HG02938 (cell line): ENCODE results near the gene MOSPD2.

Source experiments
- ATAC-seq: cut with Tn5 transposase; IDR thresholded peaks from one replicate; pipeline ENCODE4 v1.9.1; 2021; ENCODE audit warnings: mild to moderate bottlenecking, moderate library complexity; ENCODE audit not compliant: unreplicated experiment

The MOSPD2 gene

DNA sequence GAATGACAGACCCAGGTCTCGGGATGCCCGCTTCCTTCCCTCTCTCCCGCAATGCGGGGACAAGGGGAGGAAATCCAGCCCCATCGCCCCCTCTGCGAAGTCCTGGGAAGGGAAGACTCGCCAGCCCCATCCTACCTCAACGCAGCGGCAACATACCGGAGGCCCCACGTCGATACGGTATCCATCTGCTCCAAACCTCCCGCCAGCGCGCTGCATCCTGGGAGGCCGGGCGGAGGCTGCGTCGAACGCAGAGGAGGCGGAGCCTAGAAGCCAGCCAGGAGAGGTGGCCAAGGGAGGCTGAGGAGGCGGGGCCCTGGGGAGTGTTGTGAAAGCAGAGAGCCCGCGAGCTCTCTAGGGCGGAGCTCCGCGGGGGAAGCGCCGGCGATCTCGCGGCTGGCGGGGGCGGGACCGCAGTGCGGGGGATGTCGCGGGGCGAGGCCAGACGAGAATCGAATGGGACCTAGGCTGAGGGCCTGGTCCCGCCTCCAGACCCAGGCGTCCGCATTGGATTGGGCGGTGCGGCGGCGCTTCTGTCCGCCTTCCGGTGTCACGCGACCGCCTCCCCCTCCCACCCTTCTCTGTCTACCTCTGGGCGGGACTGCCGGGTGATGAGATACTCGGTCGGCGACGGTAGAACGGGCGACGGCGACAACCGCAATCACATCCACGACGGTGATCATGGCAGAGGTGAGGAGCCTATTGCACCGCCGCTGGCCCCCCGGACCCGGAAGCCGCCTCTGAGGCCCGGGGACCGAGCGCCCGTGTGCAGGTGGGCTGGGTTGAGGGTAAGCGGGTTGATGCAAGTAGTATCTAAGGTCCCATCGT is at the start of gene MOSPD2, which contains the start of gene FANCB:
MOSPD2 (plus strand) TSS at position 571 of the 825 bp plus-strand sequence; CDS start at position 679, 108 bp downstream.
FANCB (minus strand) TSS at position 219 of the 825 bp plus-strand sequence. CDS start 7,559 bp downstream, outside the sequence.
- ATAC-seq: peak; percentile 91

DNA sequence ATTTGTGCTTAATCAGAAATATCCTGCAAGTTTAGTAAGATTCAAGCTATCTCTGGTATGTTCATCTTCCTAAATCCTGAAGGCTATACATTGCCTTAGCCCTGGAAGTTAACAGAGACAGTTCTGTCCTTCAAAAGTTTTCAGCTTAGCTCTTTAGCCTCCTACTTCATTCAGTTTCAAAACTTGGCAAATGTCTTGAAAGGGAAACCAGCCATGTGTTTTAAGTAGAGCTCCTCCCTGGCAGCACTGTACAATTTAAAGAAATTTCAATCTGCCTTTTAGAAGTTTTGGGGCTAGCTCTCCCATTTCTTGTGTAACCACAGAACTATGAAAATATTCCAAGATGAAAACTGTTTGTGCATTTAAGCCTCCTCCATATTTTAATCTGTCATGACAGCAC is 47.4 kb upstream of the MOSPD2 start:
- no peak for ATAC-seq

- no peak for ATAC-seq
These were observed 46.9 kb upstream of the MOSPD2 start for GRCh38 chrX:14826319-14826718.

DNA sequence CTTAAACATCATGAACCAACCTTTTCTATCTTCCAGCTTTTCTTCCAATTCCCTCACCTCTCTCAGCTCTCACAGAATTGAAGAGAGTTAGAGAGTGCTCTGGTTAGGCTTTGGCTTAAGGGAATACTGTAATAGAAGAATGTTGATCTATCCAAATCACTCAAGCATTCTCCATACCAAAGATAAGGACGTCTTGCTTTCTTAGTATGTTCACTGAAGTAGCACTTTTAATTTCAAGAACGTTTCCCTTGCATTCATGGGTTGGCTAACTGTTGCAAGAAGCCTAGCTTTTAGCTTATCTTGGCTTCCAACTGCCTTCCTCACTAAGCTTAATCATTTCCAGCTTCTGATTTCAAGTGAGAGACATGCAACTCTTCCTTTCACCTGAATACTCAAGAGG is 43.6 kb upstream of the MOSPD2 start:
- no peak for ATAC-seq

- ATAC-seq: no peak
These were observed 41.1 kb upstream of the MOSPD2 start for GRCh38 chrX:14832151-14832550.

DNA sequence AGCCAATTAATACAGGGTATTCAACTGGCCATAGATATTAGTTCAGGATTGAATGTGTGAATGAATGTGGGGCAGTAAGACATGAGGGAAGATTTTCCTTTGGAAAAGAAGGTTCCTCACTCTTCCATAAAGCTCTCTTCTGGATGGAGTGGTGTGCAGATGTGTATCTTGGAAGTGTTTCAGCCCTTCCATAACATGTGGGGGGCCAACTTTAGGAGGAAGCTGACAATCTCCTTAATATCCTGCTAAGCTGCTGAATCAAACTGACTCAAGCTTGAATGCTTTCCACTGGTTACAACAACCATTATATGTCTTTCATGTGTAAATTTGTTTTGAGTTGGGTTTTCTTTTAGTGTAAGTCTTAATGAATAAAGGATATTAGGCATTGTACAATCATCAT is 40.6 kb upstream of the MOSPD2 start:
- no peak for ATAC-seq

DNA sequence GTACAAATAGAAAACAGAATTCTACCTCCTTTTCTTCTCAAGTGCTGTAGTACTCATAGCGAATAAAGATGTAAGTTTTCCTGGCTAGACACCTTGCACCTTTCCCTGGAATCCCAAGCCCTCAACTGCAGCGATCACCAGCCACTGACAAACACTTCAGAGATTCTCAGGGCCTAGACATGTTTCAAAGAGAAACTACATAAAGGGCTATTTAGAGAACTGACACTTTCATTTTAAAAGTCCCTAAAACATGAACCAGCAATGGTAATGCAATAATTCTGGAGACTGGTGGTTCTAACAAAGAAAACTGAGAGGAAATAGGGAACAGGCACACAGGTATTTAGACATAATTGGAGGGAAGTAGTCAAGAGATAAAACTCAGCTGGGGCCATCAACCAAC is 36.1 kb upstream of the MOSPD2 start:
- ATAC-seq: no peak

DNA sequence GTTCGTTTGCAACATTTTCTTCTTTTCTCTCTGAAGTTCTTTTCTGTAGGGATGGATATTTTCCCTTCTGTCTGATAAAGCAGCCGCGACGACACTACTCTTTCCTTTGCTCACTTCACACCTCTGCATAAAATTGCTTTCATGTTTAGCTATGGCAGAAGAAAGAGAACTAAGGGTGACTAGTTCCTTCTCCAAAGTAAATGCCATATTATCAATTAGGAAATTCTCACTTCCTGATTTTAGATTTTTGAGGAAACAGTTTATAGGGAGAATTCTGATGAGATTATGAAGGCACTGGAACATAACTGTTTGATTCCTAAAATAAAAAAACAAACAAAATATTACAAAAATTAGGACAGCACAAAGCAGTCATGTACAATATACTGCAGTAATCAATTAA is 29.6 kb upstream of the MOSPD2 start:
- no peak for ATAC-seq

DNA sequence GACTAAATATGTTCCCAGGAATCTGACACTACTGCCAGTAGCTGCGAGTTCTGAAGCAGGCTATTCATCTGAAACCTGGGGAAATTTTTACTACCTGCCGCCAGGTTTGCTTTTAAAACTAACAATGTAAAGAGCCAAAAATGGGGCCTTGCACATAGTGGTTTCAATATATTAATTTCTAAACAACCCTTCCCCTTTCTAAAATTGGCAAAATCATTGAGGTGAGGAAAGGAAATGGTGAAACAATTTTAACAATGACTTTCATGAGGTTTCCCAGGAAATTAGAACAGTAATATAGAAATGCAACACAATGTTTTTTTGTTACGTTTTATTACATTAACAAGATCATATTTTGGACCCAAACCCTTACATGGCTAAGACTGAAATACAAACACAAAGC is 21.7 kb upstream of the MOSPD2 start:
- no peak for ATAC-seq

GRCh38 chrX:14864631-14865030 is 8.6 kb upstream of the MOSPD2 start:
- no peak for ATAC-seq

DNA sequence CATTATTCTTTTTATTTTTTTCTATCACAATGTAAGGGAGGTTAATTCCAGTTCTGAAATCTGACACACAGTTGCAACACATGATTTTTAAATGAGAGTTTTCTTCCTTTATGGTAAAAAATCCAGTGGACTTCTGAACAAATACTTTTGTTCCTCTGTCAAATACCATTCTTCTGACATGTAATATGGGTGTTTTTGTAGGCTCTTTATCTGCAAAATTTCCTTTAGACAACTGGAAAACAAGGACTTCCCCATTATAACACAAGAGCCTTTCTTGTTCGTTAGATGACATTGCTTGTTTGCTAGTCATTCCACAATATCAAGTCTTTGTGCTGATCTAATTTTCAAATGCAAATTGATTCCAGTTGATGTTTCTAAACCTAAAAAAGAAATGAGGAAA is 8.0 kb upstream of the MOSPD2 start:
- no peak for ATAC-seq

GRCh38 chrX:14871767-14872166 is 1.5 kb upstream of the MOSPD2 start:
- no peak for ATAC-seq

DNA sequence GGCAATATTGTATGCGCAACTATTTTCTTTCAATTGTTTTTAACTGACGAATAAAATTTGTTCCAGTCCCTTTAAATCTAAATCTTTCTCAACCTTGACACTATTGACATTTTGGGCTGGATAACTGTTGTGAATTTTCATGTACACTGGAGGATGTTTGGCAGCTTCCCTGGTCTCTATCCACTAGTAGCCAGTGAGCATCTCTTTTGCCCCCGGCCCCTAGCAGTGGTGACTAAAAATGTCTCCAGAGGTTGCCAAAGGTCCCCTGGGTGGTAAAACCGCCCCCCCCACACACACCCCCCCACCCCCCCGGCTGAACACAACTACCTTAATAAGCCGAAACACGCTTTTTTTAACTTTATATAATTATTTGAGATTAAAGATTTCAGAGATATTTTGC is 866 bp upstream of the MOSPD2 start:
- no peak for ATAC-seq

DNA sequence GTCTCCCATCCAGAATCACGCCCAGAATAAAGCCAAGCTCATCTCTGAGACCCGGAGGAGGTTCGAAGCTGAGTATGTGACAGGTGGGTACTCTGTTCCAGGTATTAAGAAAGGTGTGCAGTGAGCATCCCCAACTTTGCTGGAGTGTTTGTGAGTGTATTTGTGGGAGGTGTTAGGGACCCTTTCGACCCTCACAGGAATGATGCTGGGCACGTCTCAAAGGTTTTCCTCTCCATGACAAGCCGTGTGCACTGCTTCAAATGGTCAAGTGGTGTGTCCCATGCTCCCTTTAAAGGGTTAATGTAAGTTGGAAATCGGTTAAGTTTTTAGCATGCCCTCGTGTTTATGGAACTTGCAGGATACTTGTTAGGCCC is 442 bp downstream of the MOSPD2 start:
- ATAC-seq: no peak

GRCh38 chrX:14875624-14876023 is 2.4 kb downstream of the MOSPD2 start:
- no peak for ATAC-seq

DNA sequence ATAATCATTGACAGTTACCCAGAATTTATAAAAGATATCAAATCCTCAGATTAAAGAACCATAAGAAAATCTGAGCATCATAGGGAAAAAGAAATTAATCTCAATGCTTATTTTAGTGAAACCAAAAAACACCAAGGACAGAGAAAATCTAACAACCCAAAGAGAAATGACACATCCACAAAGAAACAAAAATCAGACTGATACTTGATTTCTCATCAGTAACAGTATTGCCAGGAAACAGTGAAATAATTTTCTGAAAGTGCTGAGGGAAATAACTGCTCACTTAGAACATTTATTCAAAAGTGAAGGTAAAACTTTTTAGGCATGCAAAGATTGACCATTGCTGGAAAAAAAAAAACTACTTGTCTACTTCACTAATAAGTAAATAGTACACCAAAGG is 10.6 kb downstream of the MOSPD2 start:
- ATAC-seq: no peak

DNA sequence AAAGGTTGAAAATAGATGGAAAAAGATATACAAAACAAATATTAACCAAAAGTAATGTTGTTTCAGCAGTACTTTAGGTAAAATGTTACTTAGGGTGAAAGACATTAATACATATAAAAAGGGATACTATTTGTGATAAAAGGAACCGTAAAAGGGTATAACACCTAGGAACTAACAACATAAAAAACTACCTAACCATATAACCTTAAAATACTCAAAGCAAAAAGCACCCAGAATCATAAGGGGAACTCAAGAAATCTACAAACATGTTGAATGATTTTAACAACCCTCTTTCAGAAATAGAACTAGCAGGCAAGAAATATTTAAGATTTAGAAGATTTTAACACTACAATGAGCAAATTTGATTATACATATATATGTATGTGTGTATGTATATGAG is 11.5 kb downstream of the MOSPD2 start:
- no peak for ATAC-seq

DNA sequence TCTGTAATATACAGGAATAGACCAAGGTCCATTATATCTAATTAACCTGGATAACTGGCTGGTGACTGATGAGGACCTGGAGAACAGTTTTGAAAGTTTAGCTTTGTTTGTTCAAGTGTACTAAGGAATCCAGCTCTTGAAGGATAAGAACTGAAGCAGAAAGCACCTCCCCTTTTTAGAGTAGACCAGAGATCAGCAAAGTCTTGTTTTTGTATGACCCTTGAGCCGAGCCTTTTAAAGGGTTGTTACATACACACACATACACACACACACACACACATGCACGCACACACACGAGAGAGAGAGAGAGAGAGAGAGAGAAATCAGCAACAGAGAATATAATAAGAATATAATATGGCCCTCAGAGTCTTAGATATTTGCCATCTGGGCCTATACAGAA is 13.0 kb downstream of the MOSPD2 start:
- no peak for ATAC-seq

- no peak for ATAC-seq
These were observed 23.1 kb downstream of the MOSPD2 start for GRCh38 chrX:14896273-14896672.

DNA sequence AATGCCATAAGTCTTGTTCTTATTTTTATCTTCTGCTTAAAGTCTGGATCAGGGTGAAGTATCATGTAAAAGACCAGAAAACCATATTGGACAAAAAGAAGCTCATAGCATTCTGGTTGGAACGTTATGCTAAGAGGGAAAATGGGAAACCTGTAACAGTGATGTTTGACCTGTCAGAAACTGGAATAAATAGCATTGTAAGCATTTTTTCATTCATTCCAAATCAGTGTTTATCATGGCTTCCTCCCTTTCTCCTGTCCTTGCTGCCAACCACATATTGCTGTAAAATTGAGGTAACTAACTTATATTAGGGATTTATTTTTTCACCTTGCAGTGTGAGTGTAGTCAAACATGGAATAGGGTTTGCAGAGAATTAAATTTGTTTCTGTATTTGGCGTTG is 23.8 kb downstream of the MOSPD2 start:
- ATAC-seq: no peak

DNA sequence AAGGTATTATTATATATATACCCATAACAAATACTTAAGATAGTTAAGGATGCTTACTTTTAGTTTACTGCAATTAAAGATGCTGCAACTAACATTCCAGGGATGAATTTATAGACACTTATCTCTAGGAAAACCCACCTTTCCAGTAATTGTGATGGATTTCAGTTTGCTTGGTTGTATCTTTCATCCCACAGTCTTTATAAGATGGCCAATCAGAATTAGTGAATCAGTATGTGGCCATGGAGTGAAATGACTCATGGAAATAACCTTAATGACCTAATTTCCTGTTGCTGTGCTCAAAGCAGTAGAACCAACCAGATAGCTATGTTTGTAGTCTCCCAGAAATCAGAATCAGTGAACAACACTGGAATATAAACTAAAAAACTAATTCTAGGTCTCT is 26.4 kb downstream of the MOSPD2 start:
- peak; percentile 90 for ATAC-seq

DNA sequence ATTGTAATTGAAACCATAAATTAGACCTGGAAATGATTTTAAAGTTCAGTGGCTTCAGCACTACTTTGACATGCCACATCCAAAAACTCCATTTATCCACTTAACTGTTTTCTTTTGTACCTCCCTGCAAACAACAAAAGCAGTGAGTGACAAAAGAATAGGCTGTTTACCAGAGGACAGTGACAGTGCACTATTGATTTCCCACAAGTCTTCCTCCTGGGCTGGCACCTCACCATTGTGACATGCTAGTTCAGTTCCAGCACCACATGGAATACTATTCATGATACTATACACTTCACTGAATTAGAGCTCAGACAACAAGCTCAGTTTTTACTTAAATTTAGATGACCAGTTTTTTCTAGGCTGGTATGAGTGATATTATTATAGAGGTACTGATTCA is 29.3 kb downstream of the MOSPD2 start:
- no peak for ATAC-seq

GRCh38 chrX:14903891-14904290 is 30.7 kb downstream of the MOSPD2 start:
- ATAC-seq: no peak
